GM19438 (cell line): ENCODE data around the gene DIABLO.
"Not testable (repeated sequence)": the region's sequence is repeated elsewhere in the genome, so short reads cannot be mapped to it uniquely, and the experiment has no call there.

Experiments used
- ATAC-seq: cut with Tn5 transposase; IDR thresholded peaks from one replicate; pipeline ENCODE4 v1.9.1; 2021; ENCODE audit warnings: low read depth; ENCODE audit not compliant: unreplicated experiment

The DIABLO gene

GRCh38 chr12:122215771-122216170 lies 10.1 kb downstream of the DIABLO start:
- ATAC-seq: no peak

GRCh38 chr12:122208073-122208820 lies 17.6 kb downstream of the DIABLO start:
- ATAC-seq: no peak

GRCh38 chr12:122207391-122207790 lies 18.5 kb downstream of the DIABLO start:
- ATAC-seq: no peak

- ATAC-seq: no peak
These were observed 18.9 kb downstream of the DIABLO start for GRCh38 chr12:122206976-122207375.

GRCh38 chr12:122206111-122206881 lies 19.6 kb downstream of the DIABLO start:
- no peak for ATAC-seq

GRCh38 chr12:122205053-122205925 lies 20.6 kb downstream of the DIABLO start:
- no peak for ATAC-seq

- peak; percentile 19 for ATAC-seq
These were observed 21.4 kb downstream of the DIABLO start for GRCh38 chr12:122204167-122205052.

GRCh38 chr12:122203301-122204166 lies 22.3 kb downstream of the DIABLO start, which contains the start of gene B3GNT4:
Gene B3GNT4, plus strand, starts transcription at chr12:122203709. Its CDS starts 910 bp downstream, at chr12:122204619.
- peak; percentile 51 for ATAC-seq

- ATAC-seq: not testable (repeated sequence)
These were observed 23.0 kb downstream of the DIABLO start for GRCh38 chr12:122202811-122203210.

GRCh38 chr12:122202017-122202416 lies 23.8 kb downstream of the DIABLO start:
- ATAC-seq: no peak

GRCh38 chr12:122201381-122201780 lies 24.5 kb downstream of the DIABLO start:
- ATAC-seq: no peak

- no peak for ATAC-seq
These were observed 25.2 kb downstream of the DIABLO start for GRCh38 chr12:122200541-122201175.

GRCh38 chr12:122199484-122200355 lies 26.1 kb downstream of the DIABLO start:
- no peak for ATAC-seq

GRCh38 chr12:122197612-122197966 lies 28.3 kb downstream of the DIABLO start:
- ATAC-seq: no peak

GRCh38 chr12:122195405-122195804 lies 30.4 kb downstream of the DIABLO start:
- ATAC-seq: no peak

- ATAC-seq: no peak
These were observed 31.0 kb downstream of the DIABLO start for GRCh38 chr12:122194804-122195203.

- no peak for ATAC-seq
These were observed 33.4 kb downstream of the DIABLO start for GRCh38 chr12:122192441-122192840.
